B cell (primary cell): ENCODE data around the gene MVB12B. TPM values are rescaled to one million over a fixed set of nuclear protein-coding genes. Genes with fewer than 3 reads are reported as not detected.

Source experiments
- ATAC-seq: fragments of 200-7000 bp; cut with Tn5 transposase; one replicate; pipeline ENCODE4 v1.10.0; 2021; ENCODE audit warnings: low read depth, mild to moderate bottlenecking, moderate number of reproducible peaks, moderate library complexity
- CTCF ChIA-PET: fragments of 350-600 bp; sonication (Branson Sonifier 250); formaldehyde crosslinking; loops from one replicate; lab custom pipeline; 2021; ENCODE audit warnings: antibody characterized with exemption, inconsistent platforms; lab: Charles Lee
- POLR2A ChIA-PET: fragments of 350-600 bp; sonication (Branson Sonifier 250); formaldehyde crosslinking; loops from one replicate; lab custom pipeline; 2021; ENCODE audit warnings: antibody characterized with exemption; lab: Charles Lee
- DNase-seq: peaks from one replicate; pipeline ENCODE4 v3.0.0; 2013
- H2AFZ ChIP-seq: 2 replicates; pipeline ENCODE4 v1.6.1; 2012; ENCODE audit warnings: mild to moderate bottlenecking, low read depth, low read length; ENCODE audit not compliant: insufficient read depth, poor library complexity, severe bottlenecking
- H3K27ac ChIP-seq, 2 donors: 1 replicate in 1 of 2; 2 replicates in 1 of 2; pipeline ENCODE4 v1.5.1; 2012 to 2013; ENCODE audit warnings: low read length in 2 of 2, mild to moderate bottlenecking in 2 of 2, moderate library complexity in 1 of 2
- H3K27me3 ChIP-seq, 4 experiments: fragments of 200-600 bp in 1 of 4; sonication (generic) in 1 of 4; replicated peaks in 1 of 4; 1 replicate in 2 of 4; 2 replicates in 2 of 4; pipeline versions ENCODE4 v1.6.1 to v1.7.0; 2013 to 2016; ENCODE audit warnings: low read length in 3 of 4, mild to moderate bottlenecking in 2 of 4, mixed read lengths in 1 of 4, moderate library complexity in 1 of 4; ENCODE audit not compliant: insufficient read depth in 4 of 4, control insufficient read depth in 3 of 4; ENCODE audit errors: control extremely low read depth in 1 of 4
- H3K36me3 ChIP-seq, 2 experiments: replicated peaks in 1 of 2; 1 replicate in 1 of 2; 2 replicates in 1 of 2; pipeline versions ENCODE4 v1.6.1 to v1.7.1; 2013; ENCODE audit warnings: low read length in 1 of 2; ENCODE audit not compliant: insufficient read depth in 2 of 2, control insufficient read depth in 1 of 2; ENCODE audit errors: control extremely low read depth in 1 of 2, extremely low read depth in 1 of 2
- H3K4me1 ChIP-seq, 2 donors: fragments of 200-600 bp in 1 of 2; sonication (generic) in 1 of 2; 1 replicate in 1 of 2; 2 replicates in 1 of 2; pipeline versions ENCODE4 v1.5.1 to v1.6.1; 2013 to 2017; ENCODE audit warnings: low read length in 2 of 2; ENCODE audit not compliant: control insufficient read depth in 2 of 2, insufficient read depth in 2 of 2
- H3K4me2 ChIP-seq: replicated peaks from 2 replicates; pipeline ENCODE3; 2012; ENCODE audit warnings: mild to moderate bottlenecking, low read depth, low read length; ENCODE audit not compliant: poor library complexity, severe bottlenecking
- H3K4me3 ChIP-seq, 5 experiments: fragments of 200-600 bp in 1 of 5; sonication (generic) in 1 of 5; 1 replicate in 3 of 5; 2 replicates in 2 of 5; pipeline versions ENCODE4 v1.5.1 to v1.7.0; 2011 to 2016; ENCODE audit warnings: low read length in 4 of 5, mild to moderate bottlenecking in 4 of 5, low read depth in 2 of 5, control low read depth in 1 of 5, moderate library complexity in 1 of 5; ENCODE audit not compliant: insufficient read depth in 1 of 5; ENCODE audit errors: control extremely low read depth in 1 of 5, extremely low read depth in 1 of 5
- H3K79me2 ChIP-seq: fragments of 200-600 bp; sonication (generic); one replicate; pipeline ENCODE4 v1.6.0; 2016; ENCODE audit warnings: low read length; ENCODE audit not compliant: control insufficient read depth, insufficient read depth
- H3K9ac ChIP-seq: fragments of 200-600 bp; sonication (generic); 2 replicates; pipeline ENCODE4 v1.6.1; 2017; ENCODE audit warnings: mild to moderate bottlenecking, low read length, moderate library complexity
- H3K9me3 ChIP-seq, 3 donors: one replicate each; pipeline versions ENCODE4 v1.6.1 to v1.7.1; 2013; ENCODE audit warnings: low read length in 2 of 3; ENCODE audit not compliant: control insufficient read depth in 2 of 3, insufficient read depth in 1 of 3; ENCODE audit errors: control extremely low read depth in 1 of 3
- H4K20me1 ChIP-seq: 2 replicates; pipeline ENCODE4 v1.6.0; 2012; ENCODE audit warnings: mild to moderate bottlenecking, low read length; ENCODE audit not compliant: insufficient read depth, control insufficient read depth, poor library complexity, severe bottlenecking
- H3K27ac Mint-ChIP-seq: one replicate; pipeline ENCODE4 v1.8.0; 2021; ENCODE audit warnings: mixed read lengths
- H3K27me3 Mint-ChIP-seq: one replicate; pipeline ENCODE4 v1.8.0; 2021; ENCODE audit warnings: mixed read lengths
- H3K4me1 Mint-ChIP-seq: one replicate; pipeline ENCODE4 v1.8.0; 2021; ENCODE audit warnings: mixed read lengths
- H3K4me3 Mint-ChIP-seq: one replicate; pipeline ENCODE4 v1.8.0; 2021; ENCODE audit warnings: mixed read lengths
- H3K9me3 Mint-ChIP-seq: one replicate; pipeline ENCODE4 v1.8.0; 2022; ENCODE audit warnings: mixed read lengths; ENCODE audit not compliant: insufficient read depth
- CTCF ChIP-seq: fragments of 200-600 bp; IDR thresholded peaks from one replicate; pipeline ENCODE4 v1.8.0; 2022; ENCODE audit warnings: antibody characterized with exemption, mild to moderate bottlenecking
- EZH2 ChIP-seq: IDR thresholded peaks from 2 replicates; pipeline ENCODE4 v1.6.1; 2012; ENCODE audit warnings: borderline replicate concordance, low read depth, mild to moderate bottlenecking, moderate library complexity, low read length; ENCODE audit not compliant: insufficient read depth, poor library complexity, severe bottlenecking
- WGBS: methylation state at CpG from one replicate; pipeline ENCODE4 v1.1.5; 2013; ENCODE audit warnings: missing lambda C conversion rate; ENCODE audit not compliant: insufficient coverage; 5-methylcytosine and 5-hydroxymethylcytosine counted together
- intact Hi-C: fragments of 100-400 bp; cut with micrococcal nuclease; formaldehyde crosslinking; loops from one replicate; pipeline ENCODE4 v1.10.0; 2022
- polyA plus RNA-seq: library from polyadenylated mRNA; depleted of rRNA; stranded (reverse); fragments of >200 nt; gene quantifications from 2 replicates; pipeline ENCODE4 v1.2.3, GENCODE V29; 2012
- total RNA-seq, 2 donors: library from RNA; stranded (reverse); fragments of 120-200 nt in 1 of 2; gene quantifications; 1 replicate in 1 of 2; 2 replicates in 1 of 2; pipeline versions ENCODE4 v1.2.3 to v1.2.4, GENCODE V29; 2013 to 2022

MVB12B gene
- total and polyA plus RNA-seq, 2 donors (not counting 1 experiment from before 2014, with no cell fraction given), result 1.2 to 9.8 TPM

DNA sequence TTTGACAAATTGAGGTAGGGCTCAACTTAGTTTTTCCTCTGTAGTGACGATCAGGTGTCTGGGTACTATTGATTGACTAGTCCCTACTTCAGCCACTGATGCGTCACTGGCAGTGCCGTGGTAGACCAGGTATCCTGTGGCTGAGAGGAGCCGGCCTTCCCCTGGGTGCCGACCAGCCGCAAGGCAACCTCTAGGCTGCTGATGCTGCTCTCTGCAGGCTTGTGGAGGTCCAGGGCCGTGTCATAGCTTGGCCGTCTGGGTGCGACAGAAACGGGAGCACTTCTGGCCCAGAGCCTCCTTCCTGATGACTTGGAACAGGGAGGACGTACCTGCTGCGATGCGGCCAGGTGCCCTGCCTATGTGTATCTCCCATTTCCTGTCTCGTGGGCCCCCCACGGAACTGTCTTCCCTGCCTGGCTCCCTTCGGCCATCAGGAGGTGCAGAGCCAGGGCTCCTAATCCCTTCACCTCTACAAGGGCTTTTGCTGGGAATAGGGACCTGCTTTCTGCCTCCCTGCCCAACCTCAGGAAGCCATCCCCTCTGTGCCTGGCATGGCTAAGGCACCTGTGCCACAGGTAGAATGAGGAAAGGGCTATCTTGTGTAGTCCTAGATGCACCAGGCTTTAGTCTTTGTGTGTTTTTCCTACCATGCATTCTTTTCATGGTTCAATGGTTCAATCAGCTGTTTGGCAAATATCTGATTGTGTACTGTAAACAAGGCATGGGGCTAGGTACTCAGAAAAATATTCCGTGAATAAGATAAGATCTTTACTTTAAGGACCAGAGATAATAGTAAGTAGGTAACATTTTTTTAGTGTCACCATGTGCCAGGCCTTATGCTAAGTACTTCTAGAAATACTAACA is 44.6 kb downstream of the MVB12B start:
- CTCF ChIA-PET, result no interaction called here
- Histone ChIP-seq H4K20me1 (no peaks in the 10 kb centered on the region), H3K9me3 (no peaks in the 10 kb centered on the region), H3K4me3 (no peak overlapping the region), H3K4me1 (peaks cover 0 to 4% of the 10 kb centered on the region in 2 donors), H3K9ac (no peak overlapping the region), H3K4me2 (no peak overlapping the region), H3K36me3 (no peaks in the 10 kb centered on the region), H2AFZ (no peak overlapping the region), H3K27ac (no peak overlapping the region), H3K79me2 (no peaks in the 10 kb centered on the region), H3K27me3 (no peaks in the 10 kb centered on the region)
- H3K27me3 Mint-ChIP-seq, result peaks cover 20% of the 10 kb centered on the region
- no peak overlapping the region for H3K4me3 Mint-ChIP-seq
- no peak for TF ChIP-seq EZH2
- no peak for TF ChIP-seq CTCF
- no peak overlapping the region for H3K27ac Mint-ChIP-seq
- DNase-seq, result no peak
- ATAC-seq, result no peak
- intact Hi-C loops, result no loop called here
- H3K9me3 Mint-ChIP-seq, result no peaks in the 10 kb centered on the region
- POLR2A ChIA-PET, result no interaction called here
- H3K4me1 Mint-ChIP-seq, result peaks cover 6% of the 10 kb centered on the region
- 94% methylated on average over 16 of the region's 17 CpGs for WGBS

- H3K27ac Mint-ChIP-seq, result no peak overlapping the region
- no peak for ATAC-seq
- H3K4me3 Mint-ChIP-seq, result no peak overlapping the region
- peaks cover 26% of the 10 kb centered on the region for H3K27me3 Mint-ChIP-seq
- no peak overlapping the region for H2AFZ ChIP-seq
- H3K36me3 ChIP-seq, result no peaks in the 10 kb centered on the region
- peaks cover 0 to 4% of the 10 kb centered on the region in 2 donors for H3K4me1 ChIP-seq
- H4K20me1 ChIP-seq, result no peaks in the 10 kb centered on the region
- POLR2A ChIA-PET, result no interaction called here
- H3K9ac ChIP-seq, result no peak overlapping the region
- H3K9me3 ChIP-seq, result no peaks in the 10 kb centered on the region
- peaks cover 6% of the 10 kb centered on the region for H3K4me1 Mint-ChIP-seq
- DNase-seq, result no peak
- TF ChIP-seq CTCF, result no peak
- no peak for TF ChIP-seq EZH2
- H3K9me3 Mint-ChIP-seq, result no peaks in the 10 kb centered on the region
- H3K4me3 ChIP-seq, result no peak overlapping the region
- H3K4me2 ChIP-seq, result no peak overlapping the region
- CTCF ChIA-PET, result interaction anchor here (1.4 kb wide), 1 partner anchor 26 kb away, joined by 3 read pairs; no protein-coding TSS in a partner anchor
- H3K27me3 ChIP-seq, result no peaks in the 10 kb centered on the region
- WGBS, result 73% methylated on average over 6 of the region's 6 CpGs
- H3K27ac ChIP-seq, result no peak overlapping the region
- H3K79me2 ChIP-seq, result no peaks in the 10 kb centered on the region
- intact Hi-C loops, result no loop called here
Measured at GRCh38 chr9:126372716-126373115, 46.1 kb downstream of the MVB12B start.
